Activated T-helper 1 cell treated with anti-CD3 and anti-CD28 coated beads, Interleukin-12 subunit alpha, Interleukin-12 subunit beta, Interleukin-2, Interleukin-4 antibody, amounts not matched to agents 30 ng/mL and 10 ng/mL and 1 ng/mL, durations not matched to agents 14 hours and 24 hours and 36 hours (primary cell): ENCODE measurements around the gene OR4E1. TPM values are rescaled to one million over a fixed set of nuclear protein-coding genes. Genes with fewer than 3 reads are reported as not detected.
"Not testable (repeated sequence)": the region's sequence is repeated elsewhere in the genome, so short reads cannot be mapped to it uniquely, and the experiment has no call there.

ENCODE experiments used
- DNase-seq: peaks from one replicate; pipeline ENCODE4 v3.0.0; 2021; ENCODE audit warnings: low spot score
- H3K27ac Mint-ChIP-seq: one replicate; pipeline ENCODE4 v1.8.0; 2021; ENCODE audit warnings: mild to moderate bottlenecking, mixed read lengths
- H3K27me3 Mint-ChIP-seq: one replicate; pipeline ENCODE4 v1.8.0; 2022; ENCODE audit warnings: mild to moderate bottlenecking, moderate library complexity, mixed read lengths; ENCODE audit not compliant: insufficient read depth
- H3K36me3 Mint-ChIP-seq: one replicate; pipeline ENCODE4 v1.8.0; 2021; ENCODE audit warnings: low read depth, mixed read lengths
- H3K4me1 Mint-ChIP-seq: one replicate; pipeline ENCODE4 v1.8.0; 2021; ENCODE audit warnings: low read depth, mixed read lengths
- H3K4me3 Mint-ChIP-seq: one replicate; pipeline ENCODE4 v1.8.0; 2021; ENCODE audit warnings: mild to moderate bottlenecking, moderate library complexity, mixed read lengths
- H3K9me3 Mint-ChIP-seq: one replicate; pipeline ENCODE4 v1.8.0; 2021; ENCODE audit warnings: mixed read lengths
- intact Hi-C: fragments of 100-400 bp; cut with micrococcal nuclease; formaldehyde crosslinking; loops from one replicate; pipeline ENCODE4 v1.15.1; 2024
- total RNA-seq: library from RNA; stranded (reverse); gene quantifications from 2 replicates; pipeline ENCODE4 v1.2.3, GENCODE V29; 2022

OR4E1 gene
- total RNA-seq, 1 donor from 2014 or later = not detected

GRCh38 chr14:21642683-21643082, 30.9 kb downstream of the OR4E1 start:
- H3K9me3 Mint-ChIP-seq = no peaks in the 10 kb centered on the region
- no peaks in the 10 kb centered on the region for H3K36me3 Mint-ChIP-seq
- H3K4me3 Mint-ChIP-seq = peak overlapping the region; percentile 42
- no peak overlapping the region for H3K27ac Mint-ChIP-seq
- H3K27me3 Mint-ChIP-seq = peaks cover 10% of the 10 kb centered on the region
- DNase-seq = no peak
- intact Hi-C loops = loop anchor here (10.0 kb wide), 1 partner anchor 882 kb away; no protein-coding TSS in a partner anchor
- no peaks in the 10 kb centered on the region for H3K4me1 Mint-ChIP-seq

GRCh38 chr14:21634840-21635239, 38.8 kb downstream of the OR4E1 start, which contains the start of gene OR10G2:
Gene OR10G2 (minus strand): TSS chr14:21634940. CDS start chr14:21634842, 98 bp downstream.
- H3K27ac Mint-ChIP-seq = no peak within 1 kb of the TSS

GRCh38 chr14:21631084-21631483, 42.5 kb downstream of the OR4E1 start:
- no peak for DNase-seq
- no peak overlapping the region for H3K4me3 Mint-ChIP-seq
- no peaks in the 10 kb centered on the region for H3K36me3 Mint-ChIP-seq
- peaks cover 2% of the 10 kb centered on the region for H3K27me3 Mint-ChIP-seq
- H3K9me3 Mint-ChIP-seq = no peaks in the 10 kb centered on the region
- intact Hi-C loops = no loop called here
- H3K4me1 Mint-ChIP-seq = no peaks in the 10 kb centered on the region
- H3K27ac Mint-ChIP-seq = no peak overlapping the region

More at GRCh38 chr14:21634840-21635239, 38.8 kb downstream of the OR4E1 start, which contains the start of gene OR10G2:
- H3K27me3 Mint-ChIP-seq = peaks cover 9% of the 10 kb centered on the region
- no peak within 1 kb of the TSS for H3K4me3 Mint-ChIP-seq
- H3K4me1 Mint-ChIP-seq = no peaks in the 10 kb centered on the region
- intact Hi-C loops = no loop called here
- DNase-seq = no peak
- no peaks in the 10 kb centered on the region for H3K9me3 Mint-ChIP-seq
- H3K36me3 Mint-ChIP-seq = no peaks in the 10 kb centered on the region

GRCh38 chr14:21630503-21630902, 43.1 kb downstream of the OR4E1 start:
- H3K4me1 Mint-ChIP-seq, H3K9me3 Mint-ChIP-seq, H3K27ac Mint-ChIP-seq, H3K4me3 Mint-ChIP-seq, DNase-seq, H3K27me3 Mint-ChIP-seq, intact Hi-C loops, H3K36me3 Mint-ChIP-seq: not testable (repeated sequence)

GRCh38 chr14:21626491-21627230, 47.0 kb downstream of the OR4E1 start:
- Mint-ChIP-seq H3K27me3 (no peaks in the 10 kb centered on the region), H3K4me1 (no peaks in the 10 kb centered on the region), H3K27ac (no peak overlapping the region), H3K9me3 (no peaks in the 10 kb centered on the region), H3K4me3 (no peak overlapping the region), H3K36me3 (no peaks in the 10 kb centered on the region)
- intact Hi-C loops = no loop called here
- DNase-seq = no peak

Other genes starting within 250 kb of the OR4E1 start
- gene CHD8, start 217.7 kb downstream of the OR4E1 start, total RNA-seq = 126 and 131 TPM in 2 replicates
- gene RAB2B, start 196.9 kb downstream of the OR4E1 start, total RNA-seq = 30.3 and 32.5 TPM in 2 replicates
- 77.5 and 86.6 TPM in 2 replicates for gene TOX4, start 196.6 kb downstream of the OR4E1 start, total RNA-seq
- 75.1 and 77.7 TPM in 2 replicates for gene METTL3, start 162.5 kb downstream of the OR4E1 start, total RNA-seq
- gene SALL2, start 147.5 kb downstream of the OR4E1 start, total RNA-seq = 1.3 and 1.6 TPM in 2 replicates
- not detected in 2 replicates for gene OR10G3, start 93.7 kb downstream of the OR4E1 start, total RNA-seq
- gene OR10G2, start 38.9 kb downstream of the OR4E1 start, total RNA-seq = 0.24 TPM in 1 of 2 replicates, not detected in the other
- gene OR4E2, start 20.0 kb downstream of the OR4E1 start, total RNA-seq = not detected in 2 replicates